ENCODE results near the gene PARD3. TPM values are rescaled to one million over a fixed set of nuclear protein-coding genes. Genes with fewer than 3 reads are reported as not detected.

Gene PARD3
- polyA plus RNA-seq, 3 donors = 0.51 TPM; not detected in 2

DNA sequence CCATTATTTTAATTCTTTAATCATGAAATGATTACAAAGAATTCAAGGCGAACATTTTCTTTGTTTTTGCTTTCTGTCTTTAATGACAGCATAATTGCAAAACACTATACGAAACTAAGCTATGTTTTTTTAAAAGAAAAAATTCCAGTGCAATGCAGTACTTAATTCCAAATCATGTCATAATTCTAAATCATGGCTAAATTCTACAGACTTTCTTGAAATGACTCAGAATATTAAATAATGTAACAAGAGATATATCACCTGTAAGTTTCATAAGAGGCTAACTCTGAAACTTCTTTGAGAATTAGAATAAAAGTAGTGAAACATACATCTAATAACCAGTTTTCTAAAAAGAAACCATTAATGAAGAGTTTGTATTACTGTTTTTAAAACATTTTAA lies 671.6 kb downstream of the PARD3 start:
- no peak overlapping the region for H3K4me2 ChIP-seq (replicated peaks; ENCODE audit: extremely low read depth, low read length, poor library complexity, severe bottlenecking)
- H3K27ac ChIP-seq (ENCODE audit: low read depth in 1 of 2, low read length in 2 of 2) = no peak overlapping the region
- H3K27me3 Mint-ChIP-seq (ENCODE audit: low read depth in 3 of 3) = peaks cover 0 to 2% (median 0%) of the 10 kb centered on the region in 3 donors
- H3K27ac Mint-ChIP-seq = no peak overlapping the region
- intact Hi-C loops (cut with micrococcal nuclease) = no loop called here
- H3K4me3 ChIP-seq (replicated peaks in 1 of 3; ENCODE audit: low read depth in 2 of 3, low read length in 3 of 3) = no peak overlapping the region
- H3K9ac ChIP-seq (ENCODE audit: insufficient read depth, low read length, poor library complexity, severe bottlenecking) = no peak overlapping the region
- no peaks in the 10 kb centered on the region for H3K9me3 ChIP-seq (replicated peaks in 1 of 2; ENCODE audit: control insufficient read depth in 1 of 2, insufficient read depth in 1 of 2, low read length in 2 of 2)
- DNase-seq = no peak
- H3K36me3 ChIP-seq (replicated peaks in 1 of 2; ENCODE audit: control insufficient read depth in 1 of 2, insufficient read depth in 2 of 2, low read length in 2 of 2) = no peaks in the 10 kb centered on the region
- H3K9me3 Mint-ChIP-seq = peaks cover 0 to 2% (median 0%) of the 10 kb centered on the region in 7 donors
- no peaks in the 10 kb centered on the region for H3K4me1 ChIP-seq (ENCODE audit: control insufficient read depth in 1 of 2, insufficient read depth in 2 of 2, low read length in 2 of 2)
- H3K27me3 ChIP-seq (ENCODE audit: control insufficient read depth in 2 of 2, insufficient read depth in 2 of 2, low read length in 2 of 2) = no peaks in the 10 kb centered on the region
- no peak overlapping the region for H2AFZ ChIP-seq (ENCODE audit: insufficient read depth, low read depth, low read length, poor library complexity, severe bottlenecking)
- no peak overlapping the region for H3K4me3 Mint-ChIP-seq
- no peaks in the 10 kb centered on the region for H3K79me2 ChIP-seq (ENCODE audit: insufficient read depth, low read length)
- no peaks in the 10 kb centered on the region for H4K20me1 ChIP-seq (ENCODE audit: insufficient read depth, low read length)
- H3K4me1 Mint-ChIP-seq = no peaks in the 10 kb centered on the region
- no peaks in the 10 kb centered on the region for H3K36me3 Mint-ChIP-seq
- WGBS (ENCODE audit: insufficient coverage) = no CpG with 5 or more reads among the region's 2 CpGs
- TF ChIP-seq, protein P1, sequence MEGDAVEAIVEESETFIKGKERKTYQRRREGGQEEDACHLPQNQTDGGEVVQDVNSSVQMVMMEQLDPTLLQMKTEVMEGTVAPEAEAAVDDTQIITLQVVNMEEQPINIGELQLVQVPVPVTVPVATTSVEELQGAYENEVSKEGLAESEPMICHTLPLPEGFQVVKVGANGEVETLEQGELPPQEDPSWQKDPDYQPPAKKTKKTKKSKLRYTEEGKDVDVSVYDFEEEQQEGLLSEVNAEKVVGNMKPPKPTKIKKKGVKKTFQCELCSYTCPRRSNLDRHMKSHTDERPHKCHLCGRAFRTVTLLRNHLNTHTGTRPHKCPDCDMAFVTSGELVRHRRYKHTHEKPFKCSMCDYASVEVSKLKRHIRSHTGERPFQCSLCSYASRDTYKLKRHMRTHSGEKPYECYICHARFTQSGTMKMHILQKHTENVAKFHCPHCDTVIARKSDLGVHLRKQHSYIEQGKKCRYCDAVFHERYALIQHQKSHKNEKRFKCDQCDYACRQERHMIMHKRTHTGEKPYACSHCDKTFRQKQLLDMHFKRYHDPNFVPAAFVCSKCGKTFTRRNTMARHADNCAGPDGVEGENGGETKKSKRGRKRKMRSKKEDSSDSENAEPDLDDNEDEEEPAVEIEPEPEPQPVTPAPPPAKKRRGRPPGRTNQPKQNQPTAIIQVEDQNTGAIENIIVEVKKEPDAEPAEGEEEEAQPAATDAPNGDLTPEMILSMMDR (IDR thresholded peaks at IDR 0.05) = no peak

- H3K79me2 ChIP-seq (ENCODE audit: insufficient read depth, low read length) = no peaks in the 10 kb centered on the region
- no peaks in the 10 kb centered on the region for H3K36me3 ChIP-seq (replicated peaks in 1 of 2; ENCODE audit: control insufficient read depth in 1 of 2, insufficient read depth in 2 of 2, low read length in 2 of 2)
- Mint-ChIP-seq H3K36me3 (no peaks in the 10 kb centered on the region), H3K9me3 (peaks cover 0 to 4% (median 0%) of the 10 kb centered on the region in 7 donors), H3K27ac (no peak overlapping the region), H3K4me3 (no peak overlapping the region), H3K27me3 (ENCODE audit: low read depth in 3 of 3) (peaks cover 0 to 2% (median 0%) of the 10 kb centered on the region in 3 donors), H3K4me1 (no peaks in the 10 kb centered on the region)
- no peak for DNase-seq
- no peak overlapping the region for H3K27ac ChIP-seq (ENCODE audit: low read depth in 1 of 2, low read length in 2 of 2)
- no CpG with 5 or more reads among the region's 2 CpGs for WGBS (ENCODE audit: insufficient coverage)
- no peak overlapping the region for H2AFZ ChIP-seq (ENCODE audit: insufficient read depth, low read depth, low read length, poor library complexity, severe bottlenecking)
- H3K4me1 ChIP-seq (ENCODE audit: control insufficient read depth in 1 of 2, insufficient read depth in 2 of 2, low read length in 2 of 2) = no peaks in the 10 kb centered on the region
- no peaks in the 10 kb centered on the region for H4K20me1 ChIP-seq (ENCODE audit: insufficient read depth, low read length)
- H3K27me3 ChIP-seq (ENCODE audit: control insufficient read depth in 2 of 2, insufficient read depth in 2 of 2, low read length in 2 of 2) = no peaks in the 10 kb centered on the region
- TF ChIP-seq, protein P1 (IDR thresholded peaks at IDR 0.05) = no peak
- intact Hi-C loops (cut with micrococcal nuclease) = no loop called here
- H3K9me3 ChIP-seq (replicated peaks in 1 of 2; ENCODE audit: control insufficient read depth in 1 of 2, insufficient read depth in 1 of 2, low read length in 2 of 2) = no peaks in the 10 kb centered on the region
- no peak overlapping the region for H3K4me3 ChIP-seq (replicated peaks in 1 of 3; ENCODE audit: low read depth in 2 of 3, low read length in 3 of 3)
- no peak overlapping the region for H3K9ac ChIP-seq (ENCODE audit: insufficient read depth, low read length, poor library complexity, severe bottlenecking)
- no peak overlapping the region for H3K4me2 ChIP-seq (replicated peaks; ENCODE audit: extremely low read depth, low read length, poor library complexity, severe bottlenecking)
Measured at GRCh38 chr10:34141032-34141680, 673.9 kb downstream of the PARD3 start.

Measured in CD14-positive monocyte (primary cell).